Measurements from ENCODE around the gene SLC2A4RG.
A peak's percentile ranks its signal among the peaks of the same experiment; 100 is the strongest.

The SLC2A4RG gene

DNA sequence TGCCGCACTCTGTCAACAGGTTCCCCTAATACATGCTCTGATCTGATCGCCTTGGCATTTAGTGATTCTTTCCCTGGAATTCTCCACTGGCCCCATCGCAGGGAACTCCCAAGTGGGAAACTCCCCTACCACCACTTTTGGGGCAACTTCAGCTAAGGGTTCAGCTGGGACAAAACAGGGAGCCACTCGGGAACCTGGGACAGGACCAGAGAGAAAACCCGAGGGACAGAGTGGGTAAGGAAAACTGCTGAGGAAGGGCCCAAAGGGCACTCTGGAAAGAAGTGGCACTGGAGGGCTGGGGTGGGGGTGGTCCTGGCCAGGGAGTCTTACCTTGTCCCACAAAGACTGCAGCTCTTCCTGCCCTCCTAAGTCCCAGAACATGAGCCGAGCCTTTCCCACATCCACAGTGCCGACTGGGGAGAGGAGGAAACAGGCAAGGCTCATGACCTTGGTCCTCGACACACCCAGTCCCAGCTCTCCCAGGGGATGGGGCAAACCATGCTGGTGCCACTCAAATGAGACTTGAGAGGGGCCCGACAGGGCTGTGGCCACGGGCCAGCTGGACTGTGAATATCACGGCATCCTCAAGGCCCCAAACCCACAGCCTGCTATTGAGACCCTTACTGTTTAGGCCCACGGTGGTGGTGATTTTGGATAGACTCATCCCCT is 33.4 kb upstream of the SLC2A4RG start:
- Histone ChIP-seq H3K9me3 (ENCODE audit: control insufficient read depth, low read length) (no peaks in the 10 kb centered on the region), H3K36me3 (ENCODE audit: control insufficient read depth, insufficient read depth, low read length) (peaks cover 14% of the 10 kb centered on the region), H3K27me3 (ENCODE audit: control insufficient read depth, insufficient read depth, low read length, poor library complexity, severe bottlenecking) (no peaks in the 10 kb centered on the region), H3K4me1 (ENCODE audit: control insufficient read depth, insufficient read depth, low read length) (peaks cover 5% of the 10 kb centered on the region), H3K27ac (ENCODE audit: insufficient read depth, low read depth, low read length, poor library complexity, severe bottlenecking) (no peak overlapping the region), H3K4me3 (ENCODE audit: insufficient read depth, low read depth, low read length) (no peak overlapping the region)
- WGBS, 2 experiments: 93 to 95% methylated on average over 12 of the region's 12 CpGs

DNA sequence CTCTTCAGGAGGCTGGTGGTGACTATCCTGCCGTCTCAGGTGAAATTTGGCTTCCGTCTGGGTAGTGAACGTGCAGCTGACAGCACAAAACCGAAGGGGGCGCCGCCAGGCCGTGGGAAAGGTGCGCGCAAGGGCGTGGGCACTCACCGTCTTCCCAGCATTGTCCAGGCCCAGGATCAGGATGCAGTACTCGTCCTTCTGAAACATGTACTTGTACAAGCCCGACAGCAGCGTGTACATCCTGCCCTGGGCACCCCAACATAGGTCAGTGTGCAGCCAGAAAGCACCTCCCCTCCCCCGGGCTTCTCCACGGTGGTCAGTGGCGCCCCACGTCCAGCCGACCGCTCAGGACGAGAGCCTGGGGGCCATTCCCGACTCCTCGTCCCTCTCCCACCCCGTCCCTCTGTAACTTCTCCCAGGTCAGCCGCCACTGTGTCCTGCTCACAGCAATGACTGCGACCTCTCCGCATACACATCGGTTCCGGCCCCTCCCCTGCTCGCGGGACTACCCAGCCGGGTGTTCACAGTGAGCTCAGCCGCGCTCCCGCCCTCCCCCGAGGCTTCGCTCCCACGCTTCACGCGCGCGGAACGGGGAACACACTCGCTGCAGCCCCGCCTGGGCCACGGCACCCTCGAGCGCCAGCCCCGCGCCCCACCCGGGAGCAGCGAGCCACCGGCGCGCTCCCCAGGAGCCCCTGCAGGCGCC is 32.6 kb upstream of the SLC2A4RG start:
- H3K36me3 ChIP-seq (ENCODE audit: control insufficient read depth, insufficient read depth, low read length): peaks cover 22% of the 10 kb centered on the region
- H3K4me3 ChIP-seq (ENCODE audit: insufficient read depth, low read depth, low read length): peak overlapping the region; percentile 95
- H3K4me1 ChIP-seq (ENCODE audit: control insufficient read depth, insufficient read depth, low read length): peaks cover 5% of the 10 kb centered on the region
- H3K27ac ChIP-seq (ENCODE audit: insufficient read depth, low read depth, low read length, poor library complexity, severe bottlenecking): peak overlapping the region; percentile 60
- 8 to 9% methylated on average over 56 of the region's 56 CpGs for WGBS, 2 experiments
- no peaks in the 10 kb centered on the region for H3K27me3 ChIP-seq (ENCODE audit: control insufficient read depth, insufficient read depth, low read length, poor library complexity, severe bottlenecking)
- no peaks in the 10 kb centered on the region for H3K9me3 ChIP-seq (ENCODE audit: control insufficient read depth, low read length)

DNA sequence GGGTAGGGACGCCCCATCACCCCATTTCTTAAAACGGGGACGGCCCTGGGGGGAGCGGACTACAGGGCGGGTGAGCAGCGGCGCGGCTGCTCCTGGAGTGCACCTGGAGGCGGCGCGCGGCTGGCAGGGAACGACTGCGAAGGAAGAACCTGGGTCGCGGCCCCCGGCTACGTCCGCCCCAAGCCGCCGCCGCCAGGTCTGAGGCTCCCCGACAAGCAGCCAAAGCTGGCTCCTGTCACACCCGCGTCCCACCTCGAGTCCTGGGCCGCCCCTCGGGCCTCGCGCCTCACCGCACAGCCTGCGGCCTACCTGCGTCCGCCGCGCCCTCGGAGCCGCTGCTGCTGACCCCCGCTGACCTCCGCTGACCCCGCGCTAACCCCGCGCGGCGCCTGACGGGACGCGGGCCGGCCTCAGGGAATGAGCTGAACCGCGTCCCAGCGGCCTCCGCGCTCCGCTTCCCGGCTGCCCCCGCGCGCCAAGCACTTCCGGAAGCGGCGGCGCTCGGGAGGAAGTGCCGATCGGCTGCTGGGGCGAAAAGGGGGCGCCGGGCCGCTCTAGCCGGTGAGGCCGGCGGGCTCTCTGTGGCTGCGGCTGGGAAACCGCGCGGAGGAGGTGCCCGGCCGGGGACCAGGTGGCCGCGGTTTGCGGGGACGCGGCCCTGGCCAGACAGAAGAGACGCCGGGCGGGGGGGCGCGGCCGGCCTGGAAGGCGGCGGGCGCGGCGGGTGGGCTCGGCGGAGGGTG is 31.8 kb upstream of the SLC2A4RG start, which contains the start of the genes ARFRP1 and ZGPAT:
Gene ARFRP1 (minus strand): TSS at position 419 of the 743 bp plus-strand sequence. CDS start 885 bp downstream, outside the sequence.
Gene ZGPAT (plus strand): TSS at position 482 of the 743 bp plus-strand sequence. CDS start 542 bp downstream, outside the sequence.
- H3K36me3 ChIP-seq (ENCODE audit: control insufficient read depth, insufficient read depth, low read length): peaks cover 30% of the 10 kb centered on the region
- 0% methylated on average over 98 of the region's 98 CpGs for WGBS, 2 experiments
- peak within 1 kb of the TSS; percentile 60 for H3K27ac ChIP-seq (ENCODE audit: insufficient read depth, low read depth, low read length, poor library complexity, severe bottlenecking)

DNA sequence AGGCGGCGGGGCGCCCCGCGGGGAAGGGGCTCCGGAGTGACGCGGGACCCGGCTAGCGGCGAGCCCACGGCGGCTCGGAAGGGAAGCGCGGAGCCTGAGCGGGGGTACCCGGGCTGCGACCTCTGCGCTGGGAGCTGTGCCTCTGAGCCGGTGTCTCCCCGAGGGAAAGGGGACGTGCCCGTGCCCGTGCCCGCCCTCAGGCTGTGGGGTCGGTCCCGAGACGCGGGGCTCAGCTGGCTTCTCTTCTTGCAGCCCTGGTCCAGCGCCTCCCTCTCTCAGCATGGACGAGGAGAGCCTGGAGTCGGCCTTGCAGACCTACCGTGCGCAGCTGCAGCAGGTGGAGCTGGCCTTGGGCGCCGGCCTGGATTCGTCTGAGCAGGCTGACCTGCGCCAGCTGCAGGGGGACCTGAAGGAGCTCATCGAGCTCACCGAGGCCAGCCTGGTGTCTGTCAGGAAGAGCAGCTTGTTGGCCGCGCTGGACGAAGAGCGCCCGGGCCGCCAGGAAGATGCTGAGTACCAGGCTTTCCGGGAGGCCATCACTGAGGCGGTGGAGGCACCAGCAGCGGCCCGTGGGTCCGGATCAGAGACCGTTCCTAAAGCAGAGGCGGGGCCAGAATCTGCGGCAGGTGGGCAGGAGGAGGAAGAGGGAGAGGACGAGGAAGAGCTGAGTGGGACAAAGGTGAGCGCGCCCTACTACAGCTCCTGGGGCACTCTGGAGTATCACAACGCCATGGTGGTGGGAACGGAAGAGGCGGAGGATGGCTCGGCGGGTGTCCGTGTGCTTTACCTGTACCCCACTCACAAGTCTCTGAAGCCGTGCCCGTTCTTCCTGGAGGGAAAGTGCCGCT is 31.1 kb upstream of the SLC2A4RG start:
- peak overlapping the region; percentile 95 for H3K4me3 ChIP-seq (ENCODE audit: insufficient read depth, low read depth, low read length)
- WGBS, 2 experiments: 28 to 29% methylated on average over 67 of the region's 67 CpGs
- H3K4me1 ChIP-seq (ENCODE audit: control insufficient read depth, insufficient read depth, low read length): peaks cover 5% of the 10 kb centered on the region
- H3K27ac ChIP-seq (ENCODE audit: insufficient read depth, low read depth, low read length, poor library complexity, severe bottlenecking): no peak overlapping the region
- peaks cover 32% of the 10 kb centered on the region for H3K36me3 ChIP-seq (ENCODE audit: control insufficient read depth, insufficient read depth, low read length)
- H3K27me3 ChIP-seq (ENCODE audit: control insufficient read depth, insufficient read depth, low read length, poor library complexity, severe bottlenecking): no peaks in the 10 kb centered on the region
- no peaks in the 10 kb centered on the region for H3K9me3 ChIP-seq (ENCODE audit: control insufficient read depth, low read length)

More for the DNA sequence above, 31.8 kb upstream of the SLC2A4RG start, which contains the start of the genes ARFRP1 and ZGPAT:
- no peaks in the 10 kb centered on the region for H3K9me3 ChIP-seq (ENCODE audit: control insufficient read depth, low read length)
- peak within 1 kb of the TSS; percentile 95 for H3K4me3 ChIP-seq (ENCODE audit: insufficient read depth, low read depth, low read length)
- H3K4me1 ChIP-seq (ENCODE audit: control insufficient read depth, insufficient read depth, low read length): peaks cover 5% of the 10 kb centered on the region
- no peaks in the 10 kb centered on the region for H3K27me3 ChIP-seq (ENCODE audit: control insufficient read depth, insufficient read depth, low read length, poor library complexity, severe bottlenecking)

DNA sequence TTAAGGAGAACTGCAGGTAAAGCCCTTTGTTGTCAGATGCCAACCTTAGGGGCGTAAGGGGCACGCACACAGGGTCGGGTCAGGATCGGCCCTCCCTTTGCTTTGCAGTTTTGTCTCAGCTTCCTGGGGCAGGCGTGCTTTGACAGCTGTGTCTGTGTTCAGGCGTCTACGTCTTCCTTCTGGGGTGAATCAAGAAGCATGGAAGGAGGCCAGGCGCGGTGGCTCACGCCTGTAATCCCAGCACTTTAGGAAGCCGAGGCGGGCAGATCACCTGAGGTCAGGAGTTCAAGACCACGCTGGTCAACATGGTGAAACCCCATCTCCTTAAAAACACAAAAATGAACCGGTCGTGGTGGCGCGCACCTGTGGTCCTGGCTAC is 30.4 kb upstream of the SLC2A4RG start:
- peak overlapping the region; percentile 95 for H3K4me3 ChIP-seq (ENCODE audit: insufficient read depth, low read depth, low read length)
- H3K36me3 ChIP-seq (ENCODE audit: control insufficient read depth, insufficient read depth, low read length): peaks cover 32% of the 10 kb centered on the region
- 95% methylated on average over 17 of the region's 17 CpGs for WGBS, 2 experiments

DNA sequence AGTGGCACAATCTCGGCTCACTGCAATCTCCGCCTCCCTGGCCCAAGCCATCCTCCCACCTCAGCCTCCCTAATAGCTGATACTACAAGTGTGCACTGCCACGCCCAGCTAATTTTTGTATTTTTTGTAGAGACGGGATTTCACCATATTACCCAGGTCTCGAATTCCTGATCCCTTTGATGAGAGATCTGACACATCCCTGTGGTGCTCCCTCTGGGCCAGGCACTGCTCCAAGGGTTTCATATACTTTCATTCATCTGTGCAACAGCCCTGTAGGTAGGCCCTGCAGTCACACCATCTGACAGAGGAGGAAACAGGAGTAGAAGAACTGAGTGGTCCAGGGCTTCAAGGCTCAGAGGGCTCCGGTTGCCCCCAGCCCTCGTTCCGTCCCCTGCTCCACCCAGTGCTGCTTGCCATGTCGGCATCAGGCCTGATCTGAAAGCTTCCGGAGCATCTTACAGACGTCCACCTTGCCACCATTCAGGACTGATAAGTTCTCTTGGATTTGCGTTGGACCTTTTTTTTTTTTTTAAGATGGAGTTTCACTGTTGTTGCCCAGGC is 28.4 kb upstream of the SLC2A4RG start:
- peaks cover 5% of the 10 kb centered on the region for H3K4me1 ChIP-seq (ENCODE audit: control insufficient read depth, insufficient read depth, low read length)
- WGBS, 2 experiments: 86 to 87% methylated on average over 12 of the region's 12 CpGs
- H3K27me3 ChIP-seq (ENCODE audit: control insufficient read depth, insufficient read depth, low read length, poor library complexity, severe bottlenecking): no peaks in the 10 kb centered on the region
- H3K36me3 ChIP-seq (ENCODE audit: control insufficient read depth, insufficient read depth, low read length): peaks cover 31% of the 10 kb centered on the region
- no peaks in the 10 kb centered on the region for H3K9me3 ChIP-seq (ENCODE audit: control insufficient read depth, low read length)
- no peak overlapping the region for H3K4me3 ChIP-seq (ENCODE audit: insufficient read depth, low read depth, low read length)
- no peak overlapping the region for H3K27ac ChIP-seq (ENCODE audit: insufficient read depth, low read depth, low read length, poor library complexity, severe bottlenecking)

More for the DNA sequence above, 30.4 kb upstream of the SLC2A4RG start:
- no peaks in the 10 kb centered on the region for H3K9me3 ChIP-seq (ENCODE audit: control insufficient read depth, low read length)
- no peak overlapping the region for H3K27ac ChIP-seq (ENCODE audit: insufficient read depth, low read depth, low read length, poor library complexity, severe bottlenecking)
- no peaks in the 10 kb centered on the region for H3K27me3 ChIP-seq (ENCODE audit: control insufficient read depth, insufficient read depth, low read length, poor library complexity, severe bottlenecking)
- peaks cover 5% of the 10 kb centered on the region for H3K4me1 ChIP-seq (ENCODE audit: control insufficient read depth, insufficient read depth, low read length)

DNA sequence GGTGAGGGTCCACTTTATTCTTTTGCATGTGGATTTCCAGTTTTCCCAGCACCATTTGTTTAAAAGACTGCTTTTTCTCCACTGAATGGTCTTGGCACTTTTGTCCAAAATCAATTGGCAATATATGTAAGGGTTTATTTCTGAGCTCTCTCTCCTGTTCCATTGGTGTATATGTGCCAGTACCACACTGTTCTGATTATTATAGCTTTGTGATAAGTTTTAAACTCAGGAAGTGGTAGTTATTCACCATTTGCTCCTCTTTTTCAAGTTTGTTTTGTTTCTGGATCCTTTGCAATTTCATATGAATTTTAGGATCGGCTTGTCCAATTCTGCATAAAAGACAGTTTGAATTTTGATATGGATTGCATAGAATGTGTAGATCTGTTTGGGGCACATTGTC is 27.4 kb upstream of the SLC2A4RG start:
- no peak overlapping the region for H3K27ac ChIP-seq (ENCODE audit: insufficient read depth, low read depth, low read length, poor library complexity, severe bottlenecking)
- no peak overlapping the region for H3K4me3 ChIP-seq (ENCODE audit: insufficient read depth, low read depth, low read length)
- H3K9me3 ChIP-seq (ENCODE audit: control insufficient read depth, low read length): no peaks in the 10 kb centered on the region
- 96 to 100% methylated on average over 1 of the region's 1 CpG for WGBS, 2 experiments
- peaks cover 5% of the 10 kb centered on the region for H3K4me1 ChIP-seq (ENCODE audit: control insufficient read depth, insufficient read depth, low read length)
- H3K36me3 ChIP-seq (ENCODE audit: control insufficient read depth, insufficient read depth, low read length): peaks cover 27% of the 10 kb centered on the region
- H3K27me3 ChIP-seq (ENCODE audit: control insufficient read depth, insufficient read depth, low read length, poor library complexity, severe bottlenecking): no peaks in the 10 kb centered on the region

DNA sequence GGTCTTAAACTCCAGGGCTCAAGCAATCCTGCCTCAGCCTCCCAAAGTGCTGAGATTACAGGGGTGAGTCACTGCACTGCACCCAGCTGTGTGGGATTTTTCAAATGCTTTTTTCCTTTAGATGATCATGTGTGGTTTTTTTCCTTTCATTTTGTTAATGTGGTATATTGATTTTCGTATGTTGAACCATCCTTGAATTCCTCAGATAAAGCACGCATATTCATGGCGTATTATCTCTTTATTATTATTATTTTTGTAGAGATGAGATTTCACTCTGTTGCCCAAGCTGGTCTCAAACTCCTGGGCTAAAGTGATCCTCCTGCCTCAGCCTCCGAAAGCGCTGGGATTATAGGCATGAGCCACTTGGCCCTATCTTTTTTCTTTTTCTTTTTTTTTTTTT is 24.7 kb upstream of the SLC2A4RG start:
- Histone ChIP-seq H3K4me1 (ENCODE audit: control insufficient read depth, insufficient read depth, low read length) (no peaks in the 10 kb centered on the region), H3K4me3 (ENCODE audit: insufficient read depth, low read depth, low read length) (no peak overlapping the region), H3K27ac (ENCODE audit: insufficient read depth, low read depth, low read length, poor library complexity, severe bottlenecking) (no peak overlapping the region), H3K36me3 (ENCODE audit: control insufficient read depth, insufficient read depth, low read length) (peaks cover 32% of the 10 kb centered on the region), H3K27me3 (ENCODE audit: control insufficient read depth, insufficient read depth, low read length, poor library complexity, severe bottlenecking) (no peaks in the 10 kb centered on the region), H3K9me3 (ENCODE audit: control insufficient read depth, low read length) (no peaks in the 10 kb centered on the region)
- WGBS, 2 experiments: 92% methylated on average over 2 to 4 of the region's 5 CpGs

DNA sequence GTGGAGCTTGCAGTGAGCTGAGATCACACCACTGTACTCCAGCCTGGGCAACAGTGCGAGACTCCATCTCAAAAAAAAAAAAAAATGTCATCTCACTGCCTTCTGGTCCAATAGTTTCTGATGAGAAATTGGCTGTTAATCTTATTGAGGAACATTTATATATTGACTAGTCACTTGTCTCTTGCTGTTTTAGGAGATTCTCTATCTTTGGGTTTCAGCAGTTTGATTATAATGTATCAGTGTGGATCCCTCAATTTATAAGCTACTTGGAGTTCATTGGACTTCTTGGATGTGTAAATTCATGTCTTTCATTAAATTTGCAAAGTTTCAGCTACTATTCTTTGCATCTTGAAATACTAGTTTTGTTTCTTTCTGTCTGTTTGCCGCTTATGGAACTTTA is 20.6 kb upstream of the SLC2A4RG start:
- WGBS, 2 experiments: 96 to 97% methylated on average over 2 of the region's 2 CpGs
- H3K4me1 ChIP-seq (ENCODE audit: control insufficient read depth, insufficient read depth, low read length): no peaks in the 10 kb centered on the region
- no peak overlapping the region for H3K4me3 ChIP-seq (ENCODE audit: insufficient read depth, low read depth, low read length)
- H3K9me3 ChIP-seq (ENCODE audit: control insufficient read depth, low read length): no peaks in the 10 kb centered on the region
- H3K36me3 ChIP-seq (ENCODE audit: control insufficient read depth, insufficient read depth, low read length): peaks cover 13% of the 10 kb centered on the region
- H3K27me3 ChIP-seq (ENCODE audit: control insufficient read depth, insufficient read depth, low read length, poor library complexity, severe bottlenecking): no peaks in the 10 kb centered on the region
- H3K27ac ChIP-seq (ENCODE audit: insufficient read depth, low read depth, low read length, poor library complexity, severe bottlenecking): no peak overlapping the region

All from ectodermal cell (in vitro differentiated cells).